ENCODE measurements around the gene KCNJ3.

Gene KCNJ3

GRCh38 chr2:154706660-154707059 lies 8.2 kb downstream of the KCNJ3 start:
- no peak for DNase-seq (ENCODE audit: low read depth in 2 of 2)

- no peak for DNase-seq (ENCODE audit: low read depth in 2 of 2)
Measured at GRCh38 chr2:154707994-154708575, 9.6 kb downstream of the KCNJ3 start.

- DNase-seq (ENCODE audit: low read depth in 2 of 2): no peak
Measured at GRCh38 chr2:154709215-154709614, 10.7 kb downstream of the KCNJ3 start.

GRCh38 chr2:154710078-154710477 lies 11.6 kb downstream of the KCNJ3 start:
- no peak for DNase-seq (ENCODE audit: low read depth in 2 of 2)

- no peak for DNase-seq (ENCODE audit: low read depth in 2 of 2)
Measured at GRCh38 chr2:154710685-154711084, 12.2 kb downstream of the KCNJ3 start.

GRCh38 chr2:154713675-154714074 lies 15.2 kb downstream of the KCNJ3 start:
- no peak for DNase-seq (ENCODE audit: low read depth in 2 of 2)

- no peak for DNase-seq (ENCODE audit: low read depth in 2 of 2)
Measured at GRCh38 chr2:154720651-154721050, 22.2 kb downstream of the KCNJ3 start.

GRCh38 chr2:154724194-154724797 lies 25.8 kb downstream of the KCNJ3 start:
- no peak for DNase-seq (ENCODE audit: low read depth in 2 of 2)

- no peak for DNase-seq (ENCODE audit: low read depth in 2 of 2)
Measured at GRCh38 chr2:154740361-154740760, 41.9 kb downstream of the KCNJ3 start.

GRCh38 chr2:154758871-154759270 lies 60.4 kb downstream of the KCNJ3 start:
- DNase-seq (ENCODE audit: low read depth in 2 of 2): no peak

- DNase-seq (ENCODE audit: low read depth in 2 of 2): no peak
Measured at GRCh38 chr2:154762638-154763037, 64.1 kb downstream of the KCNJ3 start.

GRCh38 chr2:154771664-154772284 lies 73.3 kb downstream of the KCNJ3 start:
- no peak for DNase-seq (ENCODE audit: low read depth in 2 of 2)

- no peak for DNase-seq (ENCODE audit: low read depth in 2 of 2)
Measured at GRCh38 chr2:154776825-154777224, 78.3 kb downstream of the KCNJ3 start.

- no peak for DNase-seq (ENCODE audit: low read depth in 2 of 2)
Measured at GRCh38 chr2:154794406-154794805, 95.9 kb downstream of the KCNJ3 start.

GRCh38 chr2:154795651-154796050 lies 97.2 kb downstream of the KCNJ3 start:
- DNase-seq (ENCODE audit: low read depth in 2 of 2): no peak

- DNase-seq (ENCODE audit: low read depth in 2 of 2): no peak
Measured at GRCh38 chr2:154804451-154804850, 106.0 kb downstream of the KCNJ3 start.

GRCh38 chr2:154813636-154814035 lies 115.1 kb downstream of the KCNJ3 start:
- DNase-seq (ENCODE audit: low read depth in 2 of 2): no peak

- no peak for DNase-seq (ENCODE audit: low read depth in 2 of 2)
Measured at GRCh38 chr2:154814856-154815255, 116.4 kb downstream of the KCNJ3 start.

GRCh38 chr2:154825358-154825757 lies 126.9 kb downstream of the KCNJ3 start:
- DNase-seq (ENCODE audit: low read depth in 2 of 2): no peak

- DNase-seq (ENCODE audit: low read depth in 2 of 2): no peak
Measured at GRCh38 chr2:154826827-154827226, 128.3 kb downstream of the KCNJ3 start.

- DNase-seq (ENCODE audit: low read depth in 2 of 2): no peak
Measured at GRCh38 chr2:154827286-154827685, 128.8 kb downstream of the KCNJ3 start.

GRCh38 chr2:154832711-154833110 lies 134.2 kb downstream of the KCNJ3 start:
- DNase-seq (ENCODE audit: low read depth in 2 of 2): no peak

- no peak for DNase-seq (ENCODE audit: low read depth in 2 of 2)
Measured at GRCh38 chr2:154836632-154837031, 138.1 kb downstream of the KCNJ3 start.

All from stimulated activated CD4-positive, alpha-beta T cell treated with anti-CD3 and anti-CD28 coated beads, Interleukin-1b, Interleukin-23, amount 100 ng/mL, for 1 hour (primary cell).